ENCODE measurements around the gene POU5F1. TPM values are rescaled to one million over a fixed set of nuclear protein-coding genes. Genes with fewer than 3 reads are reported as not detected.

The POU5F1 gene
- polyA plus RNA-seq, 1 donor: 0.28 TPM

GRCh38 chr6:31157513-31158139 lies 12.9 kb downstream of the POU5F1 start, which contains the start of gene CCHCR1:
CCHCR1 (minus strand) TSS chr6:31157802; CDS start chr6:31157600, 202 bp downstream.
- peaks cover 12% of the 10 kb centered on the region for H3K36me3 ChIP-seq (ENCODE audit: control insufficient read depth, insufficient read depth, low read length)
- DNase-seq: no peak
- peak within 1 kb of the TSS; percentile 63 for H3K4me3 ChIP-seq (ENCODE audit: low read length)
- peaks cover 12% of the 10 kb centered on the region for H3K4me1 ChIP-seq (ENCODE audit: control insufficient read depth, insufficient read depth, low read length)
- H3K27me3 ChIP-seq (ENCODE audit: control insufficient read depth, insufficient read depth, low read length): no peaks in the 10 kb centered on the region
- H3K9me3 ChIP-seq (ENCODE audit: control insufficient read depth, low read depth, low read length): no peaks in the 10 kb centered on the region
- H3K27ac ChIP-seq (ENCODE audit: low read length): peak within 1 kb of the TSS; percentile 29
- no CpG with 5 or more reads among the region's 14 CpGs for WGBS (ENCODE audit: insufficient coverage, low lambda C conversion rate)

- Histone ChIP-seq H3K36me3 (ENCODE audit: control insufficient read depth, insufficient read depth, low read length) (peaks cover 12% of the 10 kb centered on the region), H3K27ac (ENCODE audit: low read length) (no peak overlapping the region), H3K4me3 (ENCODE audit: low read length) (no peak overlapping the region), H3K27me3 (ENCODE audit: control insufficient read depth, insufficient read depth, low read length) (no peaks in the 10 kb centered on the region), H3K9me3 (ENCODE audit: control insufficient read depth, low read depth, low read length) (no peaks in the 10 kb centered on the region), H3K4me1 (ENCODE audit: control insufficient read depth, insufficient read depth, low read length) (peaks cover 12% of the 10 kb centered on the region)
- DNase-seq: no peak
- WGBS (ENCODE audit: insufficient coverage, low lambda C conversion rate): no CpG with 5 or more reads among the region's 7 CpGs
Observed at GRCh38 chr6:31156641-31157040, 13.8 kb downstream of the POU5F1 start.

- Histone ChIP-seq H3K27me3 (ENCODE audit: control insufficient read depth, insufficient read depth, low read length) (no peaks in the 10 kb centered on the region), H3K36me3 (ENCODE audit: control insufficient read depth, insufficient read depth, low read length) (peaks cover 17% of the 10 kb centered on the region), H3K9me3 (ENCODE audit: control insufficient read depth, low read depth, low read length) (no peaks in the 10 kb centered on the region), H3K4me1 (ENCODE audit: control insufficient read depth, insufficient read depth, low read length) (peaks cover 11% of the 10 kb centered on the region), H3K27ac (ENCODE audit: low read length) (no peak overlapping the region), H3K4me3 (ENCODE audit: low read length) (no peak overlapping the region)
- DNase-seq: no peak
- no CpG with 5 or more reads among the region's 15 CpGs for WGBS (ENCODE audit: insufficient coverage, low lambda C conversion rate)
Observed at GRCh38 chr6:31154436-31154835, 16.0 kb downstream of the POU5F1 start.

GRCh38 chr6:31152781-31153180 lies 17.7 kb downstream of the POU5F1 start:
- Histone ChIP-seq H3K4me3 (ENCODE audit: low read length) (no peak overlapping the region), H3K27me3 (ENCODE audit: control insufficient read depth, insufficient read depth, low read length) (no peaks in the 10 kb centered on the region), H3K27ac (ENCODE audit: low read length) (no peak overlapping the region), H3K9me3 (ENCODE audit: control insufficient read depth, low read depth, low read length) (no peaks in the 10 kb centered on the region), H3K36me3 (ENCODE audit: control insufficient read depth, insufficient read depth, low read length) (peaks cover 23% of the 10 kb centered on the region), H3K4me1 (ENCODE audit: control insufficient read depth, insufficient read depth, low read length) (peaks cover 5% of the 10 kb centered on the region)
- no peak for DNase-seq
- WGBS (ENCODE audit: insufficient coverage, low lambda C conversion rate): no CpG with 5 or more reads among the region's 7 CpGs

- DNase-seq: no peak
- Histone ChIP-seq H3K27ac (ENCODE audit: low read length) (no peak overlapping the region), H3K4me1 (ENCODE audit: control insufficient read depth, insufficient read depth, low read length) (no peaks in the 10 kb centered on the region), H3K4me3 (ENCODE audit: low read length) (no peak overlapping the region), H3K9me3 (ENCODE audit: control insufficient read depth, low read depth, low read length) (no peaks in the 10 kb centered on the region), H3K27me3 (ENCODE audit: control insufficient read depth, insufficient read depth, low read length) (no peaks in the 10 kb centered on the region), H3K36me3 (ENCODE audit: control insufficient read depth, insufficient read depth, low read length) (peaks cover 22% of the 10 kb centered on the region)
- WGBS (ENCODE audit: insufficient coverage, low lambda C conversion rate): 80% methylated on average over 2 of the region's 6 CpGs
Observed at GRCh38 chr6:31149827-31150447, 20.5 kb downstream of the POU5F1 start.

GRCh38 chr6:31145386-31145785 lies 25.1 kb downstream of the POU5F1 start:
- no peak for DNase-seq
- Histone ChIP-seq H3K9me3 (ENCODE audit: control insufficient read depth, low read depth, low read length) (no peaks in the 10 kb centered on the region), H3K4me1 (ENCODE audit: control insufficient read depth, insufficient read depth, low read length) (no peaks in the 10 kb centered on the region), H3K27ac (ENCODE audit: low read length) (no peak overlapping the region), H3K36me3 (ENCODE audit: control insufficient read depth, insufficient read depth, low read length) (peaks cover 28% of the 10 kb centered on the region), H3K4me3 (ENCODE audit: low read length) (no peak overlapping the region), H3K27me3 (ENCODE audit: control insufficient read depth, insufficient read depth, low read length) (no peaks in the 10 kb centered on the region)
- 100% methylated on average over 1 of the region's 10 CpGs for WGBS (ENCODE audit: insufficient coverage, low lambda C conversion rate)

GRCh38 chr6:31144970-31145340 lies 25.5 kb downstream of the POU5F1 start:
- H3K4me3 ChIP-seq (ENCODE audit: low read length): no peak overlapping the region
- no peak for DNase-seq
- no peaks in the 10 kb centered on the region for H3K9me3 ChIP-seq (ENCODE audit: control insufficient read depth, low read depth, low read length)
- no peak overlapping the region for H3K27ac ChIP-seq (ENCODE audit: low read length)
- no peaks in the 10 kb centered on the region for H3K4me1 ChIP-seq (ENCODE audit: control insufficient read depth, insufficient read depth, low read length)
- H3K36me3 ChIP-seq (ENCODE audit: control insufficient read depth, insufficient read depth, low read length): peaks cover 26% of the 10 kb centered on the region
- H3K27me3 ChIP-seq (ENCODE audit: control insufficient read depth, insufficient read depth, low read length): no peaks in the 10 kb centered on the region
- WGBS (ENCODE audit: insufficient coverage, low lambda C conversion rate): no CpG with 5 or more reads among the region's 11 CpGs

- no peak overlapping the region for H3K27ac ChIP-seq (ENCODE audit: low read length)
- H3K9me3 ChIP-seq (ENCODE audit: control insufficient read depth, low read depth, low read length): no peaks in the 10 kb centered on the region
- H3K4me1 ChIP-seq (ENCODE audit: control insufficient read depth, insufficient read depth, low read length): no peaks in the 10 kb centered on the region
- peaks cover 26% of the 10 kb centered on the region for H3K36me3 ChIP-seq (ENCODE audit: control insufficient read depth, insufficient read depth, low read length)
- H3K27me3 ChIP-seq (ENCODE audit: control insufficient read depth, insufficient read depth, low read length): no peaks in the 10 kb centered on the region
- peak in 1 of 2 donors; percentile 62 for DNase-seq
- H3K4me3 ChIP-seq (ENCODE audit: low read length): no peak overlapping the region
- no CpG with 5 or more reads among the region's 18 CpGs for WGBS (ENCODE audit: insufficient coverage, low lambda C conversion rate)
Observed at GRCh38 chr6:31144296-31144969, 26.0 kb downstream of the POU5F1 start.

GRCh38 chr6:31143148-31143547 lies 27.3 kb downstream of the POU5F1 start:
- no peaks in the 10 kb centered on the region for H3K27me3 ChIP-seq (ENCODE audit: control insufficient read depth, insufficient read depth, low read length)
- H3K4me1 ChIP-seq (ENCODE audit: control insufficient read depth, insufficient read depth, low read length): no peaks in the 10 kb centered on the region
- no peak overlapping the region for H3K4me3 ChIP-seq (ENCODE audit: low read length)
- peaks cover 22% of the 10 kb centered on the region for H3K36me3 ChIP-seq (ENCODE audit: control insufficient read depth, insufficient read depth, low read length)
- DNase-seq: no peak
- no peak overlapping the region for H3K27ac ChIP-seq (ENCODE audit: low read length)
- no peaks in the 10 kb centered on the region for H3K9me3 ChIP-seq (ENCODE audit: control insufficient read depth, low read depth, low read length)
- no CpG with 5 or more reads among the region's 11 CpGs for WGBS (ENCODE audit: insufficient coverage, low lambda C conversion rate)

GRCh38 chr6:31142361-31142761 lies 28.1 kb downstream of the POU5F1 start:
- WGBS (ENCODE audit: insufficient coverage, low lambda C conversion rate): no CpG with 5 or more reads among the region's 2 CpGs
- Histone ChIP-seq H3K9me3 (ENCODE audit: control insufficient read depth, low read depth, low read length) (no peaks in the 10 kb centered on the region), H3K27me3 (ENCODE audit: control insufficient read depth, insufficient read depth, low read length) (no peaks in the 10 kb centered on the region), H3K36me3 (ENCODE audit: control insufficient read depth, insufficient read depth, low read length) (peaks cover 20% of the 10 kb centered on the region), H3K27ac (ENCODE audit: low read length) (no peak overlapping the region), H3K4me1 (ENCODE audit: control insufficient read depth, insufficient read depth, low read length) (peaks cover 6% of the 10 kb centered on the region), H3K4me3 (ENCODE audit: low read length) (no peak overlapping the region)
- no peak for DNase-seq

Data from large intestine (tissue), 3 donors.